Small intestine (tissue), 16 donors: ENCODE measurements around the gene SCAP. TPM values are rescaled to one million over a fixed set of nuclear protein-coding genes. Genes with fewer than 3 reads are reported as not detected.

Source experiments
- DNase-seq, 2 donors: peaks; one replicate each; pipeline versions ENCODE4 v3.0.0 to v3.0.0-alpha.2; 2013
- FAIRE-seq: peaks from 2 replicates; lab custom pipeline; 2012; peaks lifted over from hg19 to GRCh38; lab: Jason Lieb, UNC
- H3K27ac ChIP-seq, 3 donors: one replicate each; pipeline ENCODE4 v1.5.1; 2013; ENCODE audit warnings: low read length in 2 of 3, mild to moderate bottlenecking in 2 of 3, control low read depth in 1 of 3, inconsistent platforms in 1 of 3, low read depth in 1 of 3, moderate library complexity in 1 of 3
- H3K27me3 ChIP-seq, 3 donors: one replicate each; pipeline ENCODE4 v1.6.1; 2013; ENCODE audit warnings: low read length in 3 of 3, inconsistent platforms in 1 of 3; ENCODE audit not compliant: control insufficient read depth in 3 of 3, insufficient read depth in 3 of 3
- H3K36me3 ChIP-seq, 3 donors: one replicate each; pipeline ENCODE4 v1.6.1; 2013; ENCODE audit warnings: low read length in 3 of 3, inconsistent platforms in 1 of 3, low read depth in 1 of 3, mild to moderate bottlenecking in 1 of 3, moderate library complexity in 1 of 3; ENCODE audit not compliant: control insufficient read depth in 3 of 3, insufficient read depth in 2 of 3
- H3K4me1 ChIP-seq, 3 donors: one replicate each; pipeline ENCODE4 v1.6.1; 2013; ENCODE audit warnings: low read length in 2 of 3, inconsistent platforms in 1 of 3, low read depth in 1 of 3, mild to moderate bottlenecking in 1 of 3, moderate library complexity in 1 of 3; ENCODE audit not compliant: control insufficient read depth in 3 of 3, insufficient read depth in 2 of 3
- H3K4me3 ChIP-seq, 3 donors: one replicate each; pipeline ENCODE4 v1.5.1; 2013; ENCODE audit warnings: low read length in 3 of 3, control low read depth in 1 of 3, inconsistent platforms in 1 of 3, low read depth in 1 of 3, mild to moderate bottlenecking in 1 of 3, moderate library complexity in 1 of 3
- H3K9me3 ChIP-seq, 2 donors: one replicate each; pipeline ENCODE4 v1.6.1; 2013; ENCODE audit warnings: low read depth in 1 of 2, low read length in 1 of 2; ENCODE audit not compliant: control insufficient read depth in 2 of 2, insufficient read depth in 1 of 2
- WGBS, 3 donors: extraction: QIAGEN DNeasy Blood & Tissue Kit; methylation state at CpG; one replicate each; pipeline ENCODE4 v1.1.7; 2013; 5-methylcytosine and 5-hydroxymethylcytosine counted together
- long read RNA-seq, 10 donors: transcript quantifications; one replicate each; lab custom pipeline, GENCODE V29; 2026
- polyA plus RNA-seq, 4 donors: library from polyadenylated mRNA; stranded (reverse) in 3 of 4; unstranded in 1 of 4; fragments of 200-250 nt in 3 of 4; fragments of 120-200 nt in 1 of 4; gene quantifications; one replicate each; pipeline versions ENCODE4 v1.2.1 to v1.2.3, GENCODE V29; 2013
- donor health status: healthy with polysubstance abuse.
- donor health status: control.
- donor health status: control.
- donor health status: Bipolar disorder and iron deficiency.
- donor health status: healthy.

SCAP gene
- polyA plus RNA-seq: 10 to 100 TPM; 43.8 to 71.7 (median 55.6) TPM
- long read RNA-seq, donor 1: 0 reads
- long read RNA-seq, donor 2: 0 reads
- long read RNA-seq, donor 3, partial matches to known transcripts: 0 of 1 reads
- long read RNA-seq, donor 3, other reads (novel, unspliced or antisense): 0 of 1 reads
- long read RNA-seq, donor 4: 0 reads
- long read RNA-seq, donor 5, partial matches to known transcripts: 0 of 1 reads
- long read RNA-seq, donor 5, other reads (novel, unspliced or antisense): 0 of 1 reads
- long read RNA-seq, donor 6, partial matches to known transcripts: 9 of 11 reads
- long read RNA-seq, donor 6, other reads (novel, unspliced or antisense): 0 of 11 reads
- long read RNA-seq, donor 7: 0 reads
- long read RNA-seq, donor 8: 0 reads
- long read RNA-seq, donor 9, partial matches to known transcripts: 0 of 1 reads
- long read RNA-seq, donor 9, other reads (novel, unspliced or antisense): 0 of 1 reads
- long read RNA-seq, donor 10, partial matches to known transcripts: 15 of 17 reads
- long read RNA-seq, donor 10, other reads (novel, unspliced or antisense): 0 of 17 reads

DNA sequence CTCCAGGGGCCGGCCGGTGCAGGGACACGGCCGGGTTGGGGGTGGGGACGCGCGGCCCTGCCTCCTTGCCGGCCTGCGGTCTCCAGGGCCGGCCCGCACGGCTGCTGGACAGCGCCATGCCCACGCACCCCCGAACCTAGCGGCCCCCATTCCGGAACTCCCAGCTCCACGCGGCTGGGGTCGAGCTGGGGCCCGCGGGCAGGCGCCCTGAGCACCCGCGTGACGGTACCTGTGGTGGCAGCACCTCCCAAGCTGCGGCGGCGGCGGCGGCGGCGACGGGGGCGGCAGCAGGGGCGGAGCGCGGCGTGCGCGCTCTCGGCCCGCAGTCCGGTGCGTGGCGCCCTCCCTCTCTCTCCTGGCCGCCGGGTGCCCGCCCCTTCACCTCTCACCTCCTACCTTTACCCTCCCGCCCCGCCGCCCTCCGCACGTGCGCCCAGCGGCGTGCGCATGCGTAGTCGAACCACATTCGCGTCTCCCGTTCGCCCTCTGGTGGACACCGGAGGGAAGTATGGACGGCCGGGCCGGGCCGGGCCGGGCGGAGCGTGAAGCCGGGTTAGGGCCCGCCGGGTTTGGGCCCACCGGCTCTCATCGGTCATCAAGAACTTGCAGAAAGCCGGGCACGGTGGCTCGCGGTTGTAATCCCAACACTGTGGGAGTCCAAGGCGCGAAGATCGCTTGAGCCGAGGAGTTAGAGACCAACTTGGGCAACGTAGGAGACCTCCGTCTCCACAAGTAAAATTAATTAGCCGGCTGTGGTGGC, at the start of gene SCAP:
Gene SCAP (minus strand): TSS at position 372 of the 760 bp plus-strand sequence. CDS start 32,948 bp downstream, outside the sequence.
- FAIRE-seq: no peak
- 3 to 5% (median 3%) methylated on average over 56 to 88 of the region's 88 CpGs for WGBS, 3 donors

DNA sequence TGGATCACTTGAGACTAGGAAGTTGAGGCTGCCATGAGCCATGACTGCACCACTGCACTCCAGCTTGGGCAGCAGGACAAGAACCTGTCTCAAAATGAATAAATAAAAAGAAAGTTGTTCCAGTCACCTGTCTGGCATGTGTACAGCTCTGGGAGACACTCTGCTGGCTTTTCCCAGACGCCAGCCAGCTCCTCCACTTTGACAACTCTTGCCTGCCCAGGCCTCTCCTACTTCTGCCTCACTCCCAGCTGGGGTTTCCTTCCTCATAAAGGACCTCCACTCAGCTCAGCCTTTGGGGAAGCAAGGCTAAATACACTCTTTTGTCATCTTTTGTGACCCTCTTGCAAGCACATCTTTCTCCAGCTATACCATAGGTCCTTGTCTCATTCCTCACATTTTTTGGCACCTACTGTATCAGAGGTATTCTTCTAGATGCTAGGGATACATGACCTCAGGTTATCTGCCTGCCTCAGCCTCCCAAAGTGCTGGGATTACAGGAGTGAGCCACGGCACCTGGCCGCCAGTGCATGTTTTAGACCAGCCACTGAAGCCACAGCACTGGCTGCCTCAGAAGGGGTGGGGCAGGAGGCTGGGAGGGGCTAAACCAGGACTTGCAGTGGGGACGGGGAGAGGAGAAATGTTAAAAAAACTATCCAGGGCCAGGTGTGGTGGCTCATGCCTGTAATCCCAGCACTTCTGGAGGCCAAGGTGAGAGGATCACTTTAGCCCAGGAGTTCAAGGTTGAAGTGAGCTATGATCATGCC, 47.8 kb upstream of the SCAP start:
- no peaks in the 10 kb centered on the region for H3K36me3 ChIP-seq
- peaks cover 0 to 2% (median 0%) of the 10 kb centered on the region in 3 donors for H3K27me3 ChIP-seq
- DNase-seq (no peak), FAIRE-seq (no peak)
- no peak overlapping the region for H3K27ac ChIP-seq
- H3K4me1 ChIP-seq: peaks cover 0 to 5% (median 0%) of the 10 kb centered on the region in 3 donors
- no peak overlapping the region for H3K4me3 ChIP-seq
- WGBS, 3 donors: 55 to 68% (median 59%) methylated on average over 4 of the region's 4 CpGs
- H3K9me3 ChIP-seq: peaks cover 0 to 7% of the 10 kb centered on the region in 2 donors

More for the DNA sequence above, at the start of gene SCAP:
- peak; percentile 89 to 94 for DNase-seq
- Histone ChIP-seq H3K27ac (peak within 1 kb of the TSS; percentile 63 to 88 (median 82)), H3K27me3 (no peaks in the 10 kb centered on the region), H3K9me3 (no peaks in the 10 kb centered on the region), H3K4me3 (peak within 1 kb of the TSS; percentile 71 to 97 (median 93)), H3K4me1 (peaks cover 2 to 27% (median 3%) of the 10 kb centered on the region in 3 donors), H3K36me3 (peaks cover 0 to 2% (median 2%) of the 10 kb centered on the region in 3 donors)

DNA sequence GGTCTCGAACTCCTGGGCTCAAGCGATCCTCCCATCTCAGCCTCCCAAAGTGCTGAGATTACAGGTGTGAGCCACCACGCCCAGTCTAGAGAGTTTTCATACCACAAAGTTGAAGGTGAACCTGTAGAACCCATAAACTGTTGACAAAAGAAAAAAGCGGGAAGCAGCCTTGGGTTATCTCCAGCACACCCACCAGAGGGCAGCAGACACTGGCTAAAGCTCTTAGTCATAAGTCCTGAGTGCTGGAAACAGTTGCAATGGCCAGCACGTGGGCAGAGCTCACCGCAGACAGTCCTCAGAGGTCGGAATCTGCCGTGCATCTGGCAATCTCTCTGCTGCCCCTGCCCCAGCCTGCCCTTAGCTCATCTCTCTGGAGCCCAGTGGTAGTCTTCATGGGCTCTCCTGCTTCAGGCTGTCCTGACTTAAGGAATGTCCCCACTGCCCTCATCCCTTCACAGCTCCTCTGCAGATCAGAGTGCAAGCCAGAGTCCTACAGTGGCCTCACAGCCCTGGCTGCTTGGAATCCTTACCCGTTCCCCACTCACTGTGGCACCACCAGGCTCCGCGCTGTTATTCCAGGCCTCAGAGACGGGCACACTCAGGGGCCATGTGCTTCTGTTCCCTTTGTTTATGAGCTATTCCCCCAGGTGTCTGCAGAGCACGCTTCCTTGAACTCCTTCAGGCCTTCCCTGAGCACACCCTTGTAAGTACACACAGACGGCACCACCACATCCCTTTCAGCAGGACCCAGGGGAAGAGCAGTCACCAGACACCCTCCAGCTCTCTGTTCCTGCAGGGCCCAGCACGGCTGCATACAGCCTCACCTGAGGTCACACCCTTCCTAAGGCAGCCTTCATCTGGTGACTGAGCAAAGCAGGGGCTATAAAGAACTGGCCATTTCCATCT, 46.6 kb upstream of the SCAP start:
- 36 to 39% (median 36%) methylated on average over 15 of the region's 15 CpGs for WGBS, 3 donors
- H3K27ac ChIP-seq: no peak overlapping the region
- FAIRE-seq (no peak), DNase-seq (peak; percentile 87 to 90)
- H3K36me3 ChIP-seq: no peaks in the 10 kb centered on the region
- peaks cover 0 to 2% (median 0%) of the 10 kb centered on the region in 3 donors for H3K27me3 ChIP-seq
- no peak overlapping the region for H3K4me3 ChIP-seq
- H3K9me3 ChIP-seq: peaks cover 0 to under 1% of the 10 kb centered on the region in 2 donors
- H3K4me1 ChIP-seq: peaks cover 0 to 5% (median 0%) of the 10 kb centered on the region in 3 donors

DNA sequence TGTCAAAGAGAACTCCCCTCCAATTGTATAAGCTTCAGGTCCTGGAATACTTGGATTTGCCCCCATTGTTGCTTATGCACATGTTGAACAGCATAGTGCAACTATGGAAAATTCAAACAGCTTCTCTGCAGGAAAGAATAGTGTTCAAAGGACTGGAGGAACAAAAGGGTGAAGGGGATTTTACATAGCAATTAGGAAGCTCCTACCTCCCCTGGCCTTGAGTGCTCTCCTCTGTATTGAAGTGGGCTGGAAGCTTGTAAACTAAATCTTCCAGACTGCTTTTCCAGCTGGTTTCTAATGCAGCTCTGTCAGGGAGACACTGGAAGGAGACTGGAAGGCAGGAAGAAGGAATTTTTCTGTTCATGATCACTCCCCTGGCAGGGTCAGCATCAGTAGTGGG, 45.0 kb upstream of the SCAP start:
- Histone ChIP-seq H3K4me1 (peaks cover 0 to 5% (median 0%) of the 10 kb centered on the region in 3 donors), H3K27me3 (peaks cover 0 to 2% (median 0%) of the 10 kb centered on the region in 3 donors), H3K36me3 (no peaks in the 10 kb centered on the region), H3K27ac (no peak overlapping the region), H3K9me3 (no peaks in the 10 kb centered on the region), H3K4me3 (no peak overlapping the region)
- no peak for FAIRE-seq
- no peak for DNase-seq

DNA sequence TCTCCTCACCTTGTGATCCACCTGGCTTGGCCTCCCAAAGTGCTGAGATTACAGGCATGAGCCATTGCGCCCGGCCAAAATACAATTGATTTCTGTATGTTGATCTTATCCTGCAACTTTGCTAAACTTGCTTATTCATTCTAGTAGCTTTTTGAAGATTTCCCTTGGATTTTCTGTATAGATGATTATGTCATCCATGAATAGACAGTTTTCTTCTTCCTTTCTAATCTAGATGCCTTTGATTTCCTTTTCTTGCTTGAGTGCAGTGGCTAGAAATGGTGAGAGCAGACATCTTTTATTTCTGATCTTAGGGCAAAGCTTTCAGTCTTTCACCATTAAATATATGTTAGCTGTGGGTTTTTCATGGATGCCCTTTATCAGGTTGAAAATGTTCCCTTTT, 42.2 kb upstream of the SCAP start:
- H3K4me1 ChIP-seq: peaks cover 0 to 5% (median 0%) of the 10 kb centered on the region in 3 donors
- peaks cover 0 to 2% (median 0%) of the 10 kb centered on the region in 3 donors for H3K27me3 ChIP-seq
- H3K9me3 ChIP-seq: no peaks in the 10 kb centered on the region
- DNase-seq (no peak), FAIRE-seq (no peak)
- H3K36me3 ChIP-seq: no peaks in the 10 kb centered on the region
- WGBS, 3 donors: 89 to 98% (median 92%) methylated on average over 2 of the region's 2 CpGs
- no peak overlapping the region for H3K4me3 ChIP-seq
- H3K27ac ChIP-seq: no peak overlapping the region

DNA sequence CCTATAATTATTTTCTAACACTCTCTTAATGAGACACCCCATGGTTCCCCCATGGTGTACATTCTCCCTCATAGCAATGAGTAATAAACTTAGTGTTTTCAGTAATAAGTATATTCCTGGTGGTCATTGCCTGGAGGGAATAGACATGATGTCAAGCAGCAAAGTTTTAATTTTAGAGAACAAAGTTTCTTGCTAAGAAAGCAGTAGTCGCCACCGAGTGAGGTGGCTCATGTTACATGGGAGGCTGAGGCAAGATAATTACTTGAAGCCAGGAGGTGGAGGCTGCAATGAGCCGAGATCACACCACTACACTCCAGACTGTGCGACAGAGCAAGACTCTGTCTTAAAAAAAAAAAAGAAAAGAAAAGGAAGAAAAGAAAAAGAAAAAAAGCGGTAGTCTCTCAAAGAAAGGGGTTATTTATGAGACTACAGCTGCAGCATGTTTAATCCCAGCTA, 40.2 kb upstream of the SCAP start:
- WGBS, 3 donors: 69 to 84% (median 78%) methylated on average over 5 of the region's 5 CpGs

DNA sequence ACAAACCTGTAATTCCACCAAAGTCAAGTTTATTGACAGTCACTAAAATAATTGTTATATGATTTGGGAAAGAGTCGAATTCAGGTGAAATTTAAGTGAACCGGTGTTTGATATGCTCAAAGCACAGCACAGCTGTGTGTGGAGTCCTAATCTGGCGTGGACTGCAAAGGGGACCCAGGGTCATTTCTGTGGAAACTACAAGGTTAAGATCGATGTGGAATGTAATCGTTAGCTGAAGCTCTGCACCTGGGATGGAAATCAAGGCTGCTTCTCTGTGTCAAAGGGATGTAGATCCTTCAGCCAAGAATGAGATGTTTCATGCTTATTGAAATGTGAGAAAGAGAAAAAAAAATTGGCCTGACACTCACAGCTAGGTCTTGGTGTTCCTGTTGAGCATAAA, 39.4 kb upstream of the SCAP start:
- FAIRE-seq (no peak), DNase-seq (no peak)
- Histone ChIP-seq H3K9me3 (no peaks in the 10 kb centered on the region), H3K4me1 (peaks cover 0 to 3% (median 2%) of the 10 kb centered on the region in 3 donors), H3K36me3 (peaks cover 0 to 5% (median 0%) of the 10 kb centered on the region in 3 donors), H3K4me3 (no peak overlapping the region), H3K27me3 (no peaks in the 10 kb centered on the region), H3K27ac (no peak overlapping the region)
- WGBS, 3 donors: 59 to 75% (median 67%) methylated on average over 5 of the region's 5 CpGs

More for the DNA sequence above, 40.2 kb upstream of the SCAP start:
- DNase-seq (no peak), FAIRE-seq (no peak)
- Histone ChIP-seq H3K36me3 (no peaks in the 10 kb centered on the region), H3K27me3 (no peaks in the 10 kb centered on the region), H3K4me1 (peaks cover 0 to 3% (median 2%) of the 10 kb centered on the region in 3 donors), H3K4me3 (no peak overlapping the region), H3K27ac (no peak overlapping the region), H3K9me3 (no peaks in the 10 kb centered on the region)
